Forelimb muscle (tissue), 1 donor: ENCODE results near the gene MMP2. TPM values are rescaled to one million over a fixed set of nuclear protein-coding genes. Genes with fewer than 3 reads are reported as not detected.

Source experiments
- DNase-seq: peaks from one replicate; pipeline ENCODE4 v3.0.0-alpha.2; 2013; ENCODE audit warnings: low read depth
- polyA plus RNA-seq: library from polyadenylated mRNA; unstranded; fragments of 120-200 nt; gene quantifications from one replicate; pipeline ENCODE4 v1.2.1, GENCODE V29; 2013; ENCODE audit not compliant: insufficient read length

The MMP2 gene
- polyA plus RNA-seq, 1 donor, result 440 TPM

DNA sequence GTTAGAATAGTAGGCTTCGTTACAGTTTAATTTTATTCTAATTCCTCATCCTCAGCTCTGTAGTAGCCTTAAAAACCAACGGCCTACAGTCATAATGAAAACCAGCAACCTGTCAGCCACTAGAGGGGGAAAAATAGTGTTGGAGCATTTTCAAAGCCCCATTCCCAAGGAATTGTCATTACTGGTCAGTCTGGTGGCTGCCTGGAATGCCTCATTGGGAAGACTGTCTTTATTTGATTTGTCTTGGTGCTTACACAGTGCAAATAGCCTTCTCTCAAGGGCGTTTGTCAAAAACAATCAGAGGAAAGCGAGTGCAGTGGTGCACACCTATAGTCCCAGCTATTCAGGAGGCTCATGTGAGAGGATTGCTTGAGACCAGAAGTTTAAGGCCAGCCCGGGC is 34.6 kb downstream of the MMP2 start:
- no peak for DNase-seq

DNA sequence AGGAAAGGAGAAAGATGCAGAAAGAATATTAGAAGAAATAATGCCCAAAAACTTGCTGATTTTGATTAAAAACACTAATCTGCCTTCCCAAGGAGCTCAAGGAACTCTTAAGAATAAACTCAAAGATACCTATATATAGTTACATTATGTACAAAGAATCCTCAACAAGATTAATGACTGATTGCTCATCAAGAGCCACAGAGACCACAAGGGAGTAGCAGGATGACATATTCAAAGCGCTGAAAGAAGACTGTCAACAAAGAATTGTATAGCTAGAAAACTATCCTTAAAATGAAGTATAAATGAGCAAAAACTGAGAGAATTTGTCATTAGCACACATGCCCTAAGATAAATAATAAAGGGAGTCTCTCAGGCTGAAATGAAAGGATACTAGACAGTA is 36.1 kb downstream of the MMP2 start:
- DNase-seq, result no peak

DNA sequence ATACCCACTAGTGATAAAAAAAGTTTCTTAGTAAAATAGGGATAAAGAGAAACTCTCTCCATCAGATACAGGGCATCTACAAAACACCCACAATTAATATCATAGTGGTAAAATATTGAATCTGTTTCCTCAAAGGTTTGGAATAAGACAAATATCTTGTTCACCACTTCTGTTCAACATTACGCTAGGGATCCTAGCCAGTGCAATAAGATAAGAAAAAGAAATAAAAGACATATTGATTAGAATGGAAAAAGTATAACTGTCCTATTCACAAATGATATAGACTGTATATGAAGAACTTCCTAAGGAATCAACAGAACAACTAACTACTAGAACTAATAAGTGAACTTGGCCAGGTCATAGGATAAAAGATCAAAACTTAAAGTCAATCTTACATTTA is 42.8 kb downstream of the MMP2 start:
- DNase-seq, result no peak

DNA sequence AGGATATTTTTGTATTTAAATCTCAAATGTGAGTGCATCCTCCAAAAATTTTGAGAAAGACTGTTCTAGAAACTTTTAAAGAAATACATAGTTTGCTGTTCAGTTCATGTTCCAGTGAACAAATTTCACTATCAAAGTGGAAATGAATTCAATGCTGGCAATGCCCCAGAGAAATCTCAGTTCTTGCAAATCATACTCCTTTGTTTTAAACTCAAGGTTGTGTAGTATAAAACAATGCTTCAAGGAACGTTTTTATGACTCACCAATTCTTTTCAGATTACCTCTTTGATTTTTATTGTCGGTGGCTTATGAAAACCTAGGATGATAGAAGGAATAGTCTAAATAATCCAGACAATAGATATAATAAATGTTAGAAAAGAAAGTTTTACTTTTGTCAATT is 47.4 kb downstream of the MMP2 start:
- DNase-seq, result no peak

DNA sequence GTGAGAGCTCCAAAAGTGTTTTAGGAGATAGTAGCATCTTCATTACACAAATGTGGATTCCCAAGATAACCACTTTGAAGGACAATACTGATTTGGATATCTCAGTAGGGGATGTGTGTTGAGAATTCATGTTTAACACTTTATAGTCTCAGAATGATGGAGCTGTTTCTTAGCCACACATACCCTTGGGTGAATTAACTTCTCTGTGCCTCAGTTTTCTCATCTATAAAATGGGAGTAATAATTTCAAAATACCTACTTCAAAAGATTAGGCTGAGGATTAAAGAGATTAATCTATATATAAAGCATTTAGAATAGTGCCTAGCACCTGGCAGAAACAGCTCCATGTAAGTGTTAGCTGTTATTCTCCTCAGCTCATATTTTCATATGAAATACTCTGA is 48.9 kb downstream of the MMP2 start:
- no peak for DNase-seq

DNA sequence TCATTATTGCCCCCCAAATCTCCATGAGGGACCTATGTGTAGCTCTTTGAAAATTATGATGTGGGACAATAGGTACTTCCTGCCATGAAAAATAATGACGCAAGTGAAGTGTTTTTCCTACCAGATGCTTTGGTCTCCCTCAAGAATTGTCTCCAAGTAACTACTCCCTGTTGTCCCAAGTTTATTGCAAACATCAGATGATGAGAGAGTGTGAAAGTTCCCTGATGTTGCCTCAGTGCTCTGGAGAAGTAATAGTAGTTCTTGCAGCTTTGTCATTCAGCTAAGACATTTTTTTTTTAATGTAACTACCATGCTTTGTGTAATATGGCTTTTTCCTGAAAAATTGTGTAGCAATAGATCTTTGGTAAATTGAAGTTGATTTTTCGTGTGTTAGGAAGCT is 50.0 kb downstream of the MMP2 start:
- peak; percentile 77 for DNase-seq

DNA sequence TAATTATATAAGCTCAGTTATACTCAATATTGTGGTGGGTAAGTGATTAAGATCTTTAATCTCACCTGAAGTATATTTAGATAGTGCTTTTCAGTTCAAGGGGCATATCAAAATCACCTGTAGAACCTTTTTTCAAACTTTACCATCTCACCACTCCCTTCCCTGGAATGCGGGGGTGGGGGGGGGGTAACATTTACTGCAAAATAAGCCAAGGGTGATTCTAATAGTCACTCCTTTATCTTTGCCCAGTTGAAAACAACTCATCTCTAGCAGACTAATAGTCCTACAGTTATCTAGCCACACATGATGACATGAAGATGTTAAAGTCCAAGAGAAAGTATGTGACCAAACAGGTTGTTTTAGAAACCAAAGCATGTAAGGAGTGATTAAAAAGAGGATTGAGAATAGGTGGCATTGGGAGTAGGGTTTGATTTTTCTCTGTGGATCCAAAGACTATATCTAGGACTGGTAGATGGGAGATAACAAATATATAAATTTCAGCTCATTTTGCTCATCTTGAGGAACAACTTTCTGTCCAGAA is 51.4 kb downstream of the MMP2 start:
- no peak for DNase-seq

DNA sequence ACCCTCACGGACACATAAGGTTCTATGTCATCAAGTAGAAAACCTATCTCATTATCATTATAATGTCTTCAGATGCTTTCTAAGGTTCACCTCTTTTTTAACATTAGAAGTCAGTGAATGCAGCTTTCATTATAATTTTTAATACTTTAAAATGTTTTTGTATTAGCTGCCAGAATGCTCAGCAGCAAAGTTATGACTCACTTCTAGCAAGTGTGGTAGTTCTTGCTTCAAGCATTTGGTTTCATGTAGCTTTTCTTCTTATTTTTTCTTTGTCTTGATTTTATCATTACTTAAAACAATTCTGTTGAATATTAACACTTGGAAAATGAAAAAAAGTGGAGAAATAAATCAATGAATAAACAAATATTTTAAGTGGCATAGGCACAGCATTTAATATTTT is 53.2 kb downstream of the MMP2 start:
- DNase-seq, result no peak

DNA sequence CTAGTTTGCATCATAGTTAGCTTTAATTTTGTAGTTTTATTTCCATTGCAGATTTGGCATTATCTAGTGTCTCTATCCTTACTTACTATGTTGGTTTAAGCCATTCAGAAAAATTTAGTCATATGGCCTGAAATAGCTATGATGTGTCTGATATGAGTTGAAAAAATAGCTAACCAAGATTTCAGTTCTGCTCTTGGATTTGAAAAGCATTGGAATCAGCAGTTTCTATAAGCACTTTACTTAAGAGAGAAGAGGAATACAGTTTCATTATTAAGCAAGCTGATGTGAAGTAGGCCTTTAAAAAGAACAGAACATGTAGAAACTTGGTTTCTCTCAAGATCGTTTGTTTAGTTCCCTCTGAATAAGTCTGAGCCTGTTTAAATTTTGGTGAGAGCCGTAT is 55.8 kb downstream of the MMP2 start:
- DNase-seq, result no peak

DNA sequence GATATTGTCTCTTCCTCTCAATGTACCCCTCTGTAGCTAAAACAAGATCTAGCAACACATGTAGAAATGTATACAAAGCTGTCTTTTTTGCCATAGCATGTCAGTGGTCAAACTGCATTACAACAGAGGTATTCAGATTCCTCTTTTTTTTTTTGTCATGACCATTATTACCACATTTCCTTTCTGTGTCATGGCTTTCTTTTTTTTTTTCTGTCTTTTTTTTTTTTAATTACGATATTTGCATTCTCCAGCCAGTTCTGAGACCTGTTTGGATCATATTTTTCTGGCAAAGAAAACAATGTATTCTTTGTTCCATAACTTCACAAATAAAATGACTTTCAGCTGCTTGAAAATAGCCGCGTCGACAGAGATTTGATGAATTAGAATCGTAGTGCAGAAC is 60.1 kb downstream of the MMP2 start:
- no peak for DNase-seq

DNA sequence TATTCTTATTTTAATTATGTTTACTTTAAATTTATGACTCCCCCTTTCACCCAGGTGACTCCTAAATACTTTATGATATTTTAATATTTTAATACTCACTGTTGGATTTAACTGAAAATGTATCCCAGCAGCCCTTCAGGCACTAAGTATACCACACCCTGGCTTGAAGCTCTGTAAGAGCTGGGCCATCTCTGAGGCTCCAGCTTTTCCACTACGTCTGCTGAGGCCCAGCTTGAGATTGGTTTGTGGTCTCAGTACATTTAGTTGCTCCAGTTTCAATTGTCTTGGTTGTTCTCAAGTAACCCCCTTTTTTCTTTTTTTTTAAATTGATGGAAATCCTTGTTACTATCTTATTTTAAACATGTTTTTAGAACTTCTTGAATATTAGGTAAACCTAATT is 60.5 kb downstream of the MMP2 start:
- DNase-seq, result peak; percentile 60

DNA sequence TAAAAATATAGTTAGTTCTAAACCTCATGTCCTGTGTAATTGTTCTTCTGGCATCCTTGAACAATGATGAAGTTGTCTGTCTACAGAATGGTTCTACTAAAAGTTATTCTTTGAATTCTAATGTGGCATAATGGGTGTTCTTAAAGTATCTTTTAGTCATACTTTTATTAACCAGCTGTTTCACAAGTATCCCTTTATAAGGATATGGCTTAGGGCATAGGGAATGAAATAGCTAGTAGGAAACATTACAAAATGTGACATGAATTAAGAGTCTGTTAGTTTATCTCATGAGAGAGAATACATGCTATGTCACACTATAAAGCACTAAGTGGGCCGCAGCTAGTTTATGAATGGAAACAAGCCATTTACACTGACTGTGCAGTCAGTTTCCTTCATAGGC is 61.2 kb downstream of the MMP2 start:
- no peak for DNase-seq

DNA sequence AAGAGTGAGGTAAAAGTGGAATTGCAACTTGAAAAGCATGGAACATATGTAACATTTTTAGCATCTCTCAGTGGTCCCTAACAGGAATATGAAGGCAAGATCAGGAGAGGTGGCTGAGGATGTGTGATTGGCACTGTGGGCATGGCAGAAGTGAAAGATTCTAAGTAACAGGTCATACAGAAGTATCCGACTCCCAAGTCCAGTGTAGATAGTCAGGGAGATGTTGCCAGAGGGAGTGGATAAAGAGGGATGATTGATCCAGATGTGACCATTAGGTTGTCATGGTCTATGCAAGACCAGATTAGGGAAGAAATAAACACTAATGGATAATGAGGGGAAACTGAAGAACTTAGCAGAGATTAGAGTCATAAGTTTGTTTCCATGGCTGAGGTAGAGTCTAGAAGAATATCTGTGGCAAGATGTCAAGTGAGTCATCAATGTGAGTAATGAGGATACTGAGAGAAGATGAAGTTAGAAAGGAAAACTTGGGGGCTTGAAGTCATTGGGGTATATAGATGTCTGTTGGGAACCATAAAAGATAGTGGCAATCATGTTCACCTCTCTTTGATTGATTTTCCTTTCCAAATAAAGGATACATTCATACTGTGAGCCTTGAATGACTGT is 63.6 kb downstream of the MMP2 start:
- no peak for DNase-seq

DNA sequence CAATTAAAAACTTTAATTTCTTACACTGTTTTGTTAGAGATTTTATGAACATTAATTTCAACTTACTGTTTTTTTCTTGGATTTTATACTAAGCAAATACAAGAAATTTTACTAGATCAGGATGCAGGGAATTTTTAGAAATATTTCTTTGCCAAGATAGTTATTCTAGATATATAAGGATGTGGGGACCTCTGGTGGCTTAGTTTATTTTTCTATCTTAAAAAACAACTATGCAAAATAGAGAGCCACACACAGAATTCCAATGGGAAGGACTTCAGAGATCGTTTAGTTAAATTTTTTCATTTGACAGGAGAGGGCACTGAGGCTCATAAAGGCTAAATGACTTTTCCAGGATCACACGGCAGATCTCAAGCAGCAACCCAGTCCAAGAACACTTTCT is 64.5 kb downstream of the MMP2 start:
- DNase-seq, result no peak

DNA sequence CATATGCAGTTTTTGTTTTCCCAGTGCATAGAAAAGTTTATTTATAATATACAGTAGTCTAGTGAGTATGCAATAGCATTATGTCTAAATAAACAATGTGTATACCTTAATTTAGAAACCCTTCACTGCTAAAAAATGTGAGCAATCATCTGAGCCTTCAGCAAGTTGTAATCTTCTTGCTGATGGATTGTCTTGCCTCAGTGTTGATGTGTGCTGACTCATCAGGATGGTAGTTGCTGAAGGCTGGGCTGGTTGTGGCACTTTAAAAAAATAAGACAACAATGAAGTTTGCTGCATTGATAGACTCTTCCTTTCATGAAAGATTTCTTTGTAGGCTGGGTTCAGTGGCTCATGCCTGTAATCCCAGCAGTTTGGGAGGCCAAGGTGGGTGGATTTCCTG is 73.6 kb downstream of the MMP2 start:
- no peak for DNase-seq

DNA sequence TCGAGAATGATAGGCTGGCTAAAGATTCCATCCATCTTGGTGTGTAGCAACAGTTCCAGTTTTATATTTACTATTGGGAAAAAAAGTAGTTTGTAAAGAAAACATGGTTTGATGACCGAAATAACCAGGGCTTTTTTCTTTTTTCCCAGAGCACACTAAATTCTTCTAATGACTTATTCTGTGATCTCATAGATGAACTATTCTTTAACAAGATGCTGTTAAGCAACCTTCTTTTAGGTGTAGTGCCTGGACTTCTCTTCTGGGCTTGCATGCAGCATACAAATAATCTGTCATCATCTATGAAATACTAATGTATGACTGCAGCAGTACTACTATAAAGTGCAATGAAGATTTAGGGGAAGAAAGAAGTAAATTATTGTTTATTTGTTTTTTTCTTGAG is 76.4 kb downstream of the MMP2 start:
- DNase-seq, result no peak

Other genes starting within 250 kb of the MMP2 start
- gene IRX6, start 155.0 kb upstream of the MMP2 start, polyA plus RNA-seq, result 0.18 TPM
- 21.8 TPM for gene LPCAT2, start 29.9 kb downstream of the MMP2 start, polyA plus RNA-seq
- gene CAPNS2, start 87.5 kb downstream of the MMP2 start, polyA plus RNA-seq, result 0.18 TPM
- gene SLC6A2, start 176.8 kb downstream of the MMP2 start, polyA plus RNA-seq, result 2.1 TPM